PC-9 (cell line): ENCODE measurements around the gene TUT4. TPM values are rescaled to one million over a fixed set of nuclear protein-coding genes. Genes with fewer than 3 reads are reported as not detected.

Experiments
- BruUV-seq: library from RNA; stranded (reverse); fragments of 400-500 nt; replicated peaks from 2 replicates; lab custom pipeline; 2021; lab: Mats Ljungman, UMichigan
- CTCF ChIA-PET: fragments of 300-600 bp; sonication (Branson Sonifier 250); formaldehyde crosslinking; loops from one replicate; lab custom pipeline; 2022; ENCODE audit warnings: antibody characterized with exemption; lab: Charles Lee
- POLR2A ChIA-PET: fragments of 300-600 bp; sonication (Branson Sonifier 250); formaldehyde crosslinking; loops from one replicate; lab custom pipeline; 2022; ENCODE audit warnings: antibody characterized with exemption; ENCODE audit not compliant: unreplicated experiment; lab: Charles Lee
- DNase-seq, 2 experiments: peaks; one replicate each; pipeline versions ENCODE4 v3.0.0 to v3.0.0-alpha.2; 2015 to 2022; ENCODE audit warnings: mixed read lengths in 1 of 2
- H2AFZ ChIP-seq: fragments of 200-600 bp; sonication (generic); 2 replicates; pipeline ENCODE4 v1.8.1; 2017; ENCODE audit warnings: antibody characterized with exemption
- H3F3A ChIP-seq: fragments of 200-600 bp; sonication (generic); 2 replicates; pipeline ENCODE4 v1.8.1; 2017; ENCODE audit warnings: antibody characterized with exemption, mild to moderate bottlenecking, low read depth; ENCODE audit not compliant: insufficient read depth
- H3K27ac ChIP-seq: fragments of 200-600 bp; sonication (generic); 2 replicates; pipeline ENCODE4 v1.6.1; 2016; ENCODE audit warnings: mixed run types
- H3K27me3 ChIP-seq: fragments of 200-600 bp; sonication (generic); 2 replicates; pipeline ENCODE4 v1.6.1; 2016; ENCODE audit warnings: low read depth, mixed run types; ENCODE audit not compliant: insufficient read depth
- H3K36me3 ChIP-seq: fragments of 200-600 bp; sonication (generic); 2 replicates; pipeline ENCODE4 v1.6.1; 2016; ENCODE audit warnings: low read depth, mixed run types
- H3K4me1 ChIP-seq: fragments of 200-600 bp; sonication (generic); replicated peaks from 2 replicates; pipeline ENCODE4 v1.6.1; 2016; ENCODE audit warnings: mixed run types; ENCODE audit not compliant: insufficient read depth
- H3K4me2 ChIP-seq: fragments of 200-600 bp; sonication (generic); 2 replicates; pipeline ENCODE4 v1.6.1; 2017; ENCODE audit warnings: mixed run types
- H3K4me3 ChIP-seq: fragments of 200-600 bp; sonication (generic); 2 replicates; pipeline ENCODE4 v1.6.1; 2016; ENCODE audit warnings: mixed run types
- H3K79me2 ChIP-seq: fragments of 200-600 bp; sonication (generic); 2 replicates; pipeline ENCODE4 v1.6.1; 2017; ENCODE audit warnings: low read depth, mixed run types
- H3K9me2 ChIP-seq: fragments of 200-600 bp; sonication (generic); 2 replicates; pipeline ENCODE4 v1.8.1; 2017; ENCODE audit warnings: mild to moderate bottlenecking; ENCODE audit not compliant: insufficient read depth
- H3K9me3 ChIP-seq: fragments of 200-600 bp; sonication (generic); 2 replicates; pipeline ENCODE4 v1.8.1; 2016; ENCODE audit warnings: low read depth; ENCODE audit not compliant: insufficient read depth
- H4K20me1 ChIP-seq: fragments of 200-600 bp; sonication (generic); 2 replicates; pipeline ENCODE4 v1.8.1; 2017; ENCODE audit not compliant: insufficient read depth
- CTCF ChIP-seq: fragments of 200-600 bp; sonication (generic); conservative IDR thresholded peaks from 2 replicates; pipeline ENCODE4 v1.6.1; 2017; ENCODE audit warnings: mixed run types, antibody characterized with exemption, mild to moderate bottlenecking, moderate library complexity
- EZH2 ChIP-seq: fragments of 200-600 bp; sonication (generic); IDR thresholded peaks from 2 replicates; pipeline ENCODE4 v1.8.0; 2017; ENCODE audit warnings: antibody characterized with exemption, low read depth
- intact Hi-C: fragments of 100-400 bp; cut with micrococcal nuclease; formaldehyde crosslinking; loops from one replicate; pipeline ENCODE4 v1.10.0; 2022; ENCODE audit not compliant: unreplicated experiment
- total RNA-seq: library from RNA; stranded (reverse); gene quantifications from 2 replicates; pipeline ENCODE4 v1.2.3, GENCODE V29; 2021

Gene TUT4
- total RNA-seq, 1 experiment from 2014 or later, result 78.3 TPM

- TF ChIP-seq CTCF, result no peak
- TF ChIP-seq EZH2, result no peak
- Histone ChIP-seq H3K4me1 (no peaks in the 10 kb centered on the region), H3K4me2 (no peak overlapping the region), H3K9me2 (no peaks in the 10 kb centered on the region), H3K36me3 (no peaks in the 10 kb centered on the region), H3K4me3 (no peak overlapping the region), H3K27ac (no peak overlapping the region), H3K27me3 (no peaks in the 10 kb centered on the region), H3K79me2 (peaks cover 49% of the 10 kb centered on the region), H3K9me3 (no peaks in the 10 kb centered on the region), H4K20me1 (peaks cover 21% of the 10 kb centered on the region), H2AFZ (no peak overlapping the region), H3F3A (no peaks in the 10 kb centered on the region; the same call in 1 of the 2 replicates)
- no TSS peak for BruUV-seq
- CTCF ChIA-PET, result no interaction called here
- intact Hi-C loops, result no loop called here
- POLR2A ChIA-PET, result interaction anchor here (0.6 kb wide), 1 partner anchor 19 kb away, joined by 30 read pairs; no protein-coding TSS in a partner anchor
- no peak for DNase-seq
These were observed 21.5 kb downstream of the TUT4 start for GRCh38 chr1:52531249-52531872.

- POLR2A ChIA-PET, result no interaction called here
- no peaks in the 10 kb centered on the region for H3K9me2 ChIP-seq
- H3K79me2 ChIP-seq, result peaks cover 42% of the 10 kb centered on the region
These were observed 22.2 kb downstream of the TUT4 start for GRCh38 chr1:52530563-52531144.

GRCh38 chr1:52523376-52523775 is 29.5 kb downstream of the TUT4 start:
- intact Hi-C loops, result no loop called here
- Histone ChIP-seq H3K4me2 (no peak overlapping the region), H3F3A (no peaks in the 10 kb centered on the region; the same call in 1 of the 2 replicates), H3K36me3 (peaks cover 10% of the 10 kb centered on the region; the same call in 1 of the 2 replicates), H3K27ac (no peak overlapping the region), H3K9me2 (no peaks in the 10 kb centered on the region), H3K4me3 (no peak overlapping the region), H3K4me1 (no peaks in the 10 kb centered on the region), H2AFZ (no peak overlapping the region), H4K20me1 (no peaks in the 10 kb centered on the region), H3K79me2 (no peaks in the 10 kb centered on the region), H3K9me3 (no peaks in the 10 kb centered on the region), H3K27me3 (no peaks in the 10 kb centered on the region)
- TF ChIP-seq CTCF (no peak), EZH2 (no peak)
- BruUV-seq, result no TSS peak
- POLR2A ChIA-PET, result no interaction called here
- CTCF ChIA-PET, result no interaction called here
- no peak for DNase-seq

More at GRCh38 chr1:52530563-52531144, 22.2 kb downstream of the TUT4 start:
- Histone ChIP-seq H3K9me3 (no peaks in the 10 kb centered on the region), H2AFZ (no peak overlapping the region), H3K27me3 (no peaks in the 10 kb centered on the region), H3K4me2 (no peak overlapping the region), H3K4me1 (no peaks in the 10 kb centered on the region), H3F3A (no peaks in the 10 kb centered on the region; the same call in 1 of the 2 replicates), H3K36me3 (peaks cover 4% of the 10 kb centered on the region; the same call in 1 of the 2 replicates), H3K4me3 (no peak overlapping the region), H3K27ac (no peak overlapping the region), H4K20me1 (peaks cover 17% of the 10 kb centered on the region)
- intact Hi-C loops, result no loop called here
- no peak for DNase-seq
- CTCF ChIA-PET, result interaction anchor here (0.5 kb wide), 1 partner anchor 134 kb away, joined by 4 read pairs; no protein-coding TSS in a partner anchor
- TF ChIP-seq CTCF (no peak), EZH2 (no peak)
- no TSS peak for BruUV-seq
